OCI-LY3 (cell line): ENCODE data around the gene TTPAL.

ENCODE experiments used
- H2AFZ ChIP-seq: fragments of 200-600, 300-600 bp; shearing (Covaris generic); 2 replicates; pipeline ENCODE4 v1.6.0; 2014; ENCODE audit warnings: antibody characterized with exemption, low read depth, low read length
- H3K27ac ChIP-seq: fragments of 200-600, 300-600 bp; sonication (generic); 2 replicates; pipeline ENCODE4 v1.5.1; 2014; ENCODE audit warnings: mild to moderate bottlenecking, low read length, moderate library complexity, mixed read lengths
- H3K27me3 ChIP-seq: fragments of 200-600, 300-600 bp; sonication (generic); 2 replicates; pipeline ENCODE4 v1.6.1; 2014; ENCODE audit warnings: low read depth, low read length, mixed read lengths
- H3K36me3 ChIP-seq: fragments of 200-600, 300-600 bp; sonication (generic); replicated peaks from 2 replicates; pipeline ENCODE3; 2014; ENCODE audit warnings: low read depth, low read length, mixed read lengths
- H3K4me1 ChIP-seq: fragments of 300-600, 200-600 bp; sonication (generic); 2 replicates; pipeline ENCODE4 v1.6.1; 2014; ENCODE audit warnings: low read length, mixed read lengths
- H3K4me2 ChIP-seq: fragments of 200-600, 300-600 bp; sonication (generic); 2 replicates; pipeline ENCODE4 v1.6.1; 2014; ENCODE audit warnings: low read length, mixed read lengths
- H3K4me3 ChIP-seq: fragments of 300-600, 200-600 bp; sonication (generic); 2 replicates; pipeline ENCODE4 v1.5.1; 2014; ENCODE audit warnings: antibody characterized with exemption, mild to moderate bottlenecking, low read length, moderate library complexity
- H3K79me2 ChIP-seq: fragments of 300-600, 200-600 bp; shearing (Covaris generic); 2 replicates; pipeline ENCODE4 v1.6.1; 2014; ENCODE audit warnings: mild to moderate bottlenecking, low read length, mixed read lengths
- H3K9ac ChIP-seq: fragments of 300-600, 200-600 bp; shearing (Covaris generic); 2 replicates; pipeline ENCODE4 v1.6.0; 2014; ENCODE audit warnings: mild to moderate bottlenecking, low read length, moderate library complexity
- H3K9me3 ChIP-seq: fragments of 200-600, 300-600 bp; shearing (Covaris generic); 2 replicates; pipeline ENCODE4 v1.6.1; 2014; ENCODE audit warnings: low read length, mixed read lengths; ENCODE audit not compliant: insufficient read depth
- H4K20me1 ChIP-seq: fragments of 200-600, 300-600 bp; sonication (generic); 2 replicates; pipeline ENCODE4 v1.6.1; 2016; ENCODE audit warnings: low read length, mixed read lengths; ENCODE audit not compliant: insufficient read depth
- EZH2phosphoT487 ChIP-seq: fragments of 200-600 bp; shearing (Covaris generic); IDR thresholded peaks from 2 replicates; pipeline ENCODE4 v1.6.1; 2018; ENCODE audit warnings: antibody characterized with exemption, mixed run types, low read depth
- TF ChIP-seq, protein P1 (sequence below): fragments of 200-600, 300-600 bp; sonication (generic); IDR thresholded peaks from 2 replicates; pipeline ENCODE4 v1.5.1; 2014; ENCODE audit warnings: antibody characterized with exemption, low read length, low read depth

Gene TTPAL

DNA sequence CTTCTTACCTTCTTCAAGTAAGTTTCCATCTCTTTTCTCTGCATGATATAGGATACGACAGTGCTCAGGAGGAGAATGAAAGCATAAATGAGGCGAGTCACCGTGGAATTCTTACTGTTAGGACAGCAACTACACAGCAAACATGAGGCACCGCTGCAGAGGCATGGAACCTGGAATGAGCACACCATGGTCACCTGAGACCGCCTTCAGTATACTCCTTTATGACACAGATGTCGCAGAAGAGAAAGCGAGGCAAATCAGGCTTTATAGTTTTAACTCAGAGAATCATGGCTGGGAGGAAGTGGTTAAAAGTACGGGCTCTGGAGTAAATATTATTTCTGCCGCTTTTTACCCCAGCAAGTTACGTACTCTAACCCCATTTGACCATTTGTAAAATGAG, 38.2 kb downstream of the TTPAL start:
- no peak overlapping the region for H3K27ac ChIP-seq
- H3K27me3 ChIP-seq, result no peaks in the 10 kb centered on the region
- no peak overlapping the region for H3K9ac ChIP-seq
- no peak overlapping the region for H2AFZ ChIP-seq
- no peak for TF ChIP-seq EZH2phosphoT487
- TF ChIP-seq, protein P1, sequence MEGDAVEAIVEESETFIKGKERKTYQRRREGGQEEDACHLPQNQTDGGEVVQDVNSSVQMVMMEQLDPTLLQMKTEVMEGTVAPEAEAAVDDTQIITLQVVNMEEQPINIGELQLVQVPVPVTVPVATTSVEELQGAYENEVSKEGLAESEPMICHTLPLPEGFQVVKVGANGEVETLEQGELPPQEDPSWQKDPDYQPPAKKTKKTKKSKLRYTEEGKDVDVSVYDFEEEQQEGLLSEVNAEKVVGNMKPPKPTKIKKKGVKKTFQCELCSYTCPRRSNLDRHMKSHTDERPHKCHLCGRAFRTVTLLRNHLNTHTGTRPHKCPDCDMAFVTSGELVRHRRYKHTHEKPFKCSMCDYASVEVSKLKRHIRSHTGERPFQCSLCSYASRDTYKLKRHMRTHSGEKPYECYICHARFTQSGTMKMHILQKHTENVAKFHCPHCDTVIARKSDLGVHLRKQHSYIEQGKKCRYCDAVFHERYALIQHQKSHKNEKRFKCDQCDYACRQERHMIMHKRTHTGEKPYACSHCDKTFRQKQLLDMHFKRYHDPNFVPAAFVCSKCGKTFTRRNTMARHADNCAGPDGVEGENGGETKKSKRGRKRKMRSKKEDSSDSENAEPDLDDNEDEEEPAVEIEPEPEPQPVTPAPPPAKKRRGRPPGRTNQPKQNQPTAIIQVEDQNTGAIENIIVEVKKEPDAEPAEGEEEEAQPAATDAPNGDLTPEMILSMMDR, result no peak
- no peak overlapping the region for H3K4me3 ChIP-seq
- peaks cover 37% of the 10 kb centered on the region for H3K79me2 ChIP-seq
- H4K20me1 ChIP-seq, result peaks cover 27% of the 10 kb centered on the region
- no peaks in the 10 kb centered on the region for H3K9me3 ChIP-seq
- H3K36me3 ChIP-seq, result peaks cover 16% of the 10 kb centered on the region
- H3K4me2 ChIP-seq, result no peak overlapping the region
- H3K4me1 ChIP-seq, result no peaks in the 10 kb centered on the region

GRCh38 chr20:44516491-44516890, 40.8 kb downstream of the TTPAL start:
- Histone ChIP-seq H3K9ac (no peak overlapping the region), H3K4me3 (no peak overlapping the region), H4K20me1 (peaks cover 50% of the 10 kb centered on the region), H3K36me3 (peaks cover 5% of the 10 kb centered on the region), H3K9me3 (no peaks in the 10 kb centered on the region), H3K27me3 (no peaks in the 10 kb centered on the region), H3K4me2 (no peak overlapping the region), H3K27ac (no peak overlapping the region), H2AFZ (no peak overlapping the region), H3K79me2 (peaks cover 62% of the 10 kb centered on the region), H3K4me1 (peaks cover 7% of the 10 kb centered on the region)
- TF ChIP-seq, protein P1, result no peak
- no peak for TF ChIP-seq EZH2phosphoT487

GRCh38 chr20:44517454-44517853, 41.8 kb downstream of the TTPAL start:
- H3K27ac ChIP-seq, result no peak overlapping the region
- no peaks in the 10 kb centered on the region for H3K27me3 ChIP-seq
- peaks cover 50% of the 10 kb centered on the region for H4K20me1 ChIP-seq
- H3K36me3 ChIP-seq, result peaks cover 4% of the 10 kb centered on the region
- H3K9ac ChIP-seq, result no peak overlapping the region
- TF ChIP-seq, protein P1, result no peak
- TF ChIP-seq EZH2phosphoT487, result no peak
- H3K4me3 ChIP-seq, result no peak overlapping the region
- peaks cover 66% of the 10 kb centered on the region for H3K79me2 ChIP-seq
- no peaks in the 10 kb centered on the region for H3K9me3 ChIP-seq
- H2AFZ ChIP-seq, result no peak overlapping the region
- peaks cover 9% of the 10 kb centered on the region for H3K4me1 ChIP-seq
- no peak overlapping the region for H3K4me2 ChIP-seq

DNA sequence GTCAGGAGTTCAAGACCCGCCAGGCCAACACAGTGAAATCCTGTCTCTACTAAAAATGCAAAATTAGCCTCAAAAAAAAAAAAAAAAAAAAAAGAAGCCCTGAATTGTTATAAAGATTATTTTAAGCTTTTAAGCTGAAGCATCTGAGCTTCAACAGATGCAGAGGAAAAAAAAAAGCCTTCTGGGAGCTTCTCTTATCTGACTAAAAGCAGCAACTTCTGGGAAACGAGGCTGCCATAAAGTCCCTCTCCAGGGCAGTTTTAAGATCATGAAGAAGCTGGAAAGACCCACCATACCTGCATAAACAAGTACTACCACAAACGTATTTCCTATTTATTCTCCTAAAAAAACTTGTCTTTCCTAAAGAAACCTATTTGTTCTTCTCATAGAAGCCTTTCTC, 42.6 kb downstream of the TTPAL start:
- Histone ChIP-seq H2AFZ (no peak overlapping the region), H3K9ac (no peak overlapping the region), H3K9me3 (no peaks in the 10 kb centered on the region), H3K36me3 (no peaks in the 10 kb centered on the region), H3K4me3 (no peak overlapping the region), H3K27ac (no peak overlapping the region), H3K27me3 (no peaks in the 10 kb centered on the region), H3K79me2 (peaks cover 66% of the 10 kb centered on the region), H3K4me1 (peaks cover 15% of the 10 kb centered on the region), H4K20me1 (peaks cover 45% of the 10 kb centered on the region), H3K4me2 (no peak overlapping the region)
- TF ChIP-seq, protein P1, result no peak
- no peak for TF ChIP-seq EZH2phosphoT487
